Measurements from ENCODE around the gene FCRLA.
"Not testable (repeated sequence)": the region's sequence is repeated elsewhere in the genome, so short reads cannot be mapped to it uniquely, and the experiment has no call there.

FCRLA gene

DNA sequence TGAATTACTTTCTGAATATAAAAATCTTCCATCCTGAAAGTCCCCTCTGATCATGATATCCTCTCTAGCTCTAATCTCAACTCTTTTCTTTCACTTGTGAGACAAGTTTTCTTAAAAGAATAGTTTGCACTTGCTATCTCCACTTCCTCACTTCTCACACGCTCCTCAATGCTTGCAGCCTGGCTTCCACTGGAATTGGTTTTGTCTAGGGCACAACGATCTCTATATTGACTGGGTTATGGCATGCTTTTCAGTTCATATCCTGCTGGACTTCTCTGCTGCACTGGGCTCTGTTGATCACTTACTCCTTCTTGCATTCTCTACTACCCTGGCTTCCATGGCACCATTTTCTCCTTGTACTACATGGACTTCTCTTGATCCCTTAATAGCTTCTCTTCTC lies 474 bp downstream of the FCRLA start:
- DNase-seq: no peak

DNA sequence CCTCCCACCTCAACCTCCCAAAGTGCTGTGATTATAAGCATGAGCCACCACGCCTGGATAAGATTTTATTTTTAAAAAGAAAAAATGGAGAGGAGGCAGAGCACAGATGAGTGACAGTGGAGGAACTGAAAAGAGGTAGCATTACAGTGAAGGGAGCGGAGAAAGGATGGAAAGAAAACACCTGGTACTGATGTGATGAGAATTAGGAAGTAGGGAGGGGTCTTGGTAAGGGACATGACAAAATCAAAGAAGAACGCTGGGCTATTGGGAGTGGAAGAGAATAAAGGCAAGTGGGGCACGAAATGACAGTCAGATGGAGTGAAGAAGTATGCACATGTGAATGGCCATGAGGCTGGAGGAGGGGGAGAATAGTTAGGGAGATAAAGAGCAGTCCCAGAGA lies 2.3 kb downstream of the FCRLA start:
- no peak for DNase-seq

DNA sequence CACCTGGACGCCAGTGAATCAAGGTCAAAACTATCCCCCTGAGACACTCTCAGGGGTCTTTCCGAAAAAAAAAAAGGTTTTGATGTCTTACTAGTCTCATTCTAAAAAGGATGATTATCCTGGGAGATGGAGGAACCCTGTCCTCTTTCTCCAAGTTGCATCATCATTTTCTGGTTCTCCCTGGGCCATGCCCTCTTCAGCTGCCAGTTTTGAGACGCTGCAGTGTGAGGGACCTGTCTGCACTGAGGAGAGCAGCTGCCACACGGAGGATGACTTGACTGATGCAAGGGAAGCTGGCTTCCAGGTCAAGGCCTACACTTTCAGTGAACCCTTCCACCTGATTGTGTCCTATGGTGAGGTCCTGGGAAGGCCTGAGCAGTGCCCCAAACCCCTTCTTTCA lies 3.5 kb downstream of the FCRLA start:
- DNase-seq: no peak

DNA sequence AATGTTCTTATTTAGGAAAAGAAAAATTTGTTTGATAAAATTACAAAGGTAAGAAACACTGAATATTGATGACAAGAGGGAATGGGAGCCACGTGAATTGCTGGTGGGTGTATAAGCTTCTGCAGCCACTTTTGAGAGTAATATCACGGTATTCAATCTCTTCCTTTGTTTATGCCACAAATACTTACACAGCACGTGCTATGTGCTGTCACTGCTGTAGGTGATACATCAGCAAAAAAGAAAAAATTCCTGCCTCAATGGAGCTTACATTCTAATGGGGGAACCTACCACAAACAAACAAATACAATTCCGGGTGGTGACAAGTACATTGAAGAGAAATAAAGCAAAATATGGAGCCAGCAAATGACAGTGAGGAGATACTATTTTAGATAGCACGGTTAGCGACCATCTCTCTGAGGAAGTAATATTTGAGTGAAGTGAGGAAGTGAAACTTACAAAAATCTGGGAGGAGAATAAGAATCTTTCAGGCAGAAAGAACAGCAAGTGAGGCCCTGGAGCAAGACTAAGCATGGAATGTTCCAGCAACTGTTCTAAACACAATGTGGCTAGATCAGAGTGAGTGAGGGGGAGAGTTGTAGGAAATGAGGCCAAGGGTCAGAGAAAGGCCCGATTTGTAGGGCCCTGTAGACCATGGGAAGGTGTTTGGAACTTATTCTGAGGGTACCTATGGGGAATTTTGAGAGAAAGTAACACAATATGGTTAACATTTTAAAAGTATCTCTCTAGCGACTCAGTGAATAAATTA lies 11.7 kb downstream of the FCRLA start:
- DNase-seq: no peak

DNA sequence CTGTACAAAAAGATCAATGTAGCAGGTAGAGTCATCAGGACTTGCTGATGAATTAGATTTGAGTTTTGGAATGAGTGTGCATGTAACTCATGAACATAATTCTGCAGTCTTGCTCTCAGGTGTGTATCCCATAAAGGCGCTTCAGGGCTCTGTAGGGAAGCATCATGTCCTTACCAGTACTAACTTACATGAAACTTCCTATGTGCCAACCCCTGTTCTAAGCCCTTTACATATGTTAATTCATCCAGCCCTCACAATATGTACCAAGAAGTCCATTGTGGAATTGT lies 12.2 kb downstream of the FCRLA start:
- DNase-seq: no peak

DNA sequence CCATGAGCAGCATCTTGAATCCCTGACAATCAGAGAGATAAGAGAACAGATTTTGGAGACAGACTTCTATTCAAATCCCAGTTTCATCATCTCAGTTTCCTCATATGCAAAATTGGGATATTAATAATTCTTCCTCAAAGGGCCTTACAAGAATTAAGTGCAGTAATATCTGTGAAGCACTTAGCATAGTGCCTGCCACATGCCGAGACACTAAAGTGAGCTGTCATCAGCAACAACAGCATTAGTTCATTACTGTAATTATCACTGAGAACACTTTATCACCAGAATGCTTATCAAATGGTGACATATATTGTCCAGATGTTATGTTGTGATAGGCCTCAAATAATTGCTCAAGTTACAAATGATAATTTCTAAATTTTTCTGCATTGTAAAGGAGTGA lies 13.4 kb downstream of the FCRLA start:
- no peak for DNase-seq

DNA sequence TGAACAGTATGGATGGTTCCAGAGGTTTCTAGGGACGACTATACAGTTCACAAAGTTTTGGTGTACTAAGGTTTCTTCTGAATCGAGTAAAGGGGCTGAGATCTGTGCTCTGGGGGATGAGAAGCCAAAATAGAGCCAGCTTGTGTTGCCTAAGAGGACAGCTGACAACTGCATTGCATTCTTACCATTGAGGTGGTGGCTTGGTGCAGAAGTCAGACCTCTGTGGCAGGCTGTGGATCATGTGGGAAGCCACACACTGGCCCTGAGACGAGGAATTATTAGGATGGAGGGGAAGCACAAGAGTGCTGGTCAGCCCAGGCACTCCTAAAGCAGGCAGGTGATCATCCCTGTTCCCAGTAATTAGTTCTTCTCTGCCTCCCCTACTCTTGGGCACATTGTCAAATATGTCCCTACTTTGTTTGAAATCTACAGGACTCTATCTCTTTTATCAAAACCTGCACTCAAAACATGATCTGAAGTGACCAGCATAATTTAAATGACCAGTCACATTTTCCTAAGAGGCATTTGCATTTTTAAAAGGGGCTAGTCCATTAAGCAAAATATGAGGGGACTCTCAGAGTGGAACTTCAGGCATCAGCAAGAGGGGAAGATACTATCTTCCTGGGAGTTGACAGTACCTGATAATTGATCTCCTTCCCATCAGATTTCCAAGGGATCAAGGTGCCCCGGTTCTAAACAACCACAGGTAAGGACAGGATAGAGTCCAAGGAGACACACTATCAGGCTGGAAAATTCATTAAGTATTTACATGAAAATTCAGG lies 14.1 kb downstream of the FCRLA start, which contains the start of gene FCRLB:
FCRLB (plus strand) TSS at position 589 of the 782 bp plus-strand sequence. CDS start 1,129 bp downstream, outside the sequence.
- DNase-seq: no peak

DNA sequence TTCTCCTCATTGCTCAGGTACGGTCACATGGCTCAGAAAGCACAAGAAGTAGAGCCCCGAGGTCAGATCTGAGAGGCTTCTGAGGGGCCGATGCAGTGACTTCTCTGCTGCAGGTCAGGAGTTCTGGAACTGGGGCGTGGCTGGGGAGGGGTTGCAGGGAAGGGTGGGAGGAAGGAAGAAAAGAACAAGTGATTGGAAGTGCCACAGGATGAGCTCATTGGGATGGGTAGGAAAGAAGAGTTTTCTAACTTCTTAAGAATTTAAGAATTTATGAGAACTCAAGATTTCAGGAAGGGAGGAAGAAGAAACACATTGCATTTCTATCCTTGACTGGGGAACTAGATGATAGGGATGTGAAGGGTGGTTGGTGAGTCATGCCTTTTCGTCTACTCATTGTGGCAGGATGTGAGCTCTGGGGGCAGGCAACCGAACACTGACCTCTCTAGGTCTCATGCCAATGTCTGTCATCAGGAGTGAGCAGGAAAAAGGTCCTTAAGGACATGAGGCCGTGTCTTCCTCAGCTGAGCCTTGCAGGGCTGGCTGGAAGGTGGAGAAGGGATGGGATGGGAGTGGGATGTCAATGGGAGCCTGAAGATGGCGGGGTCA lies 14.8 kb downstream of the FCRLA start:
- DNase-seq: no peak

DNA sequence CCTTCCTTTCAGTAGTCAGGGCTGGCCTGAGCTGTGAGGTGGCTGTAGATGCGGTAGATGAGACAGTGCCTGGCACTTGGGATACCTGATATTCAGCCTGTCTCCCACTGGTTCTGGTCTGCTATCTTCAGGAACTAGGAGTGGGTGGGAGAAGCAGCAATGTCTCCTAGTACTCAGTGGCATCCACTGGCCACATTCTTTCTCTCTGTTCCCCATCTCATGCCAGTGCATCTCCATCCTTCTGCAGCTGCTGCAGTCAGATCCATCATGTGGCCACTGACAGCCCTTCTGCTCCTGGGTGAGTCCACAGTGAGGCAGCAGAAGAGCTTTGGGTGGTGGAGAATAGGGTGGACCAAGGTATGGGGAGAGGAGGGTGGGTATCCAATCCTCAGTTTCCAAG lies 15.4 kb downstream of the FCRLA start:
- no peak for DNase-seq

DNA sequence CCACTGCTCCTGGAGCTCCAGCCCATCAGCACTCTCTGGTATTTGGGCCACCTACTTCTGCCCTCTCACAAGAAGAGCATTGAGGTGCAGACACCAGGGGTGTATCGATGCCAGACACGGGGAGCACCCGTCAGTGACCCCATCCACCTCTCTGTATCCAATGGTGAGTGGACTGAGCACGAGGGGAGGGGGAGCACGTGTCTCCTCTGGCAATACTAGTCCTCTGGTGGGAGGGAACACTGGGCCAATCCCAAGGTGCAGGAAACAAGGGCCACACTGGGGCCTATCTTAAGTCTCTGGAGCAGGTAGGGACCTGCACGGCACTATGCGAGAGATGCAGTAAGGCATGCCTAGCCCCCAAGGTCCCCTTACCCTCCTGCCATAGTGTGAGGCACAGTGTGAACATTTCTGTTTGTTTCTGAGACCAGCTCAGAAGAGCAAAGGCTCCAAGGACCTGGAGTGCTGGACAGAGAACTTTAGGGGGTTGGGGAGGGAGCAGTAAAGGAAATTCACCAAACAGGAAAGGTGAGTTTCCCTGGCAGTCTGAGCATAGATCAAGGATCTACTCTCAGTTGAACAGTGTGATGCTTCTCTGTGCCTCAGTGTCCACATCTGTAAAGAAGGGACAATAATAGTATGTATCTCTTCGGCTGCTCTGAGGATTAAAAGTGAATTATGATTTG lies 16.6 kb downstream of the FCRLA start:
- DNase-seq: no peak

DNA sequence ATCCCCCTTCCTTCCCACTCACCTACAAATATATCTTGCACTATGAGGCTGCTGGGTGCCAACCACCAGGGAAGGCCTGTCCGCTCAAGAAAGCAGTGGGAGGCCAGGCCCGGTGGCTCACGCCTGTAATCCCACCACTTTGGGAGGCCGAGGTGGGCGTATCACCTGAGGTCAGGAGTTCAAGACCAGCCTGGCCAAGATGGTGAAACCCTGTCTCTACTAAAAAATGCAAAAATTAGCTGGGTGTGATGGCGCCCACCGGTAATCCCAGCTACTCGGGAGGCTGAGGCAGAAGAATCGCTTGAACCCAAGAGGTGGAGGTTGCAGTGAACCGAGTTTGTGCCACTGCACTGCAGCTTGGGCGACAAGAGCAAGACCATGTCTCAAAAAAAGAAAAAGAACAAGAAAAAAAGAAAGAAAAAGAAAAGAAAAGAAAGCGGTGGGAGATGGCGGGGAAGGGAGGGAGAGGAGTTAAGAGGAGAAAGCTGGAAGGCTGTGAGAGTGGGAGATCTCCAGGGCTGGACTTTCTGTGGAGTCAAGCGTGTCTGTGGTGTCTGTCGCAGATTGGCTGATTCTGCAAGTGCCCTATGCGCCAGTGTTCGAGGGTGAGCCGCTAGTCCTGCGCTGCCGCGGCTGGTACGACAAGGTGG lies 18.4 kb downstream of the FCRLA start:
- not testable (repeated sequence) for DNase-seq

DNA sequence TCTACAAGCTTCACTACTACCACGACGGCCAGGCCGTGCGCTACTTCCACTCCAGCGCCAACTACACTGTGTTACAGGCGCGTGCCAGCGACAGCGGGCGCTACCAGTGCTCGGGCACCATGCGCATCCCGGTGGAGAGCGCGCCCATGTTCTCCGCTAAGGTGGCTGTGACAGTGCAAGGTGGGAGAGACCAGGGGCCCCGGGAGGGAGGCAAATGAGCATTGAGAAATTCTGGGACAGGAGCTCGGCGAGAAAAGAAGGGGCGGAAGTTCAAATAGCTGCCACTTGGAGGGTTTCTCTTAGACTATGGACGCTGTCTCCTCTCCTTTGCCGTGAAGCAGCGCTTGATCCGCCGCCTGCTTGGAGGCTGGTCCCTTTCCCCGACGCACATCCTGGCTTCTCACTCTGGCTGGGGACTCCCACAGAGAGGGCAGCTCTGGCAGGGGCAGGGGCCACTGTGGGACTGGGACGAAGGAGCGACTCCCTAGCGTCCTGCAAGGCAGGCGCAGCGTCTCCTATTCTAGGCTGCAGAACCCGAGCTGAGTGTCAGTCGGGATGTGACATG lies 19.0 kb downstream of the FCRLA start:
- DNase-seq: peak; percentile 16 to 18

DNA sequence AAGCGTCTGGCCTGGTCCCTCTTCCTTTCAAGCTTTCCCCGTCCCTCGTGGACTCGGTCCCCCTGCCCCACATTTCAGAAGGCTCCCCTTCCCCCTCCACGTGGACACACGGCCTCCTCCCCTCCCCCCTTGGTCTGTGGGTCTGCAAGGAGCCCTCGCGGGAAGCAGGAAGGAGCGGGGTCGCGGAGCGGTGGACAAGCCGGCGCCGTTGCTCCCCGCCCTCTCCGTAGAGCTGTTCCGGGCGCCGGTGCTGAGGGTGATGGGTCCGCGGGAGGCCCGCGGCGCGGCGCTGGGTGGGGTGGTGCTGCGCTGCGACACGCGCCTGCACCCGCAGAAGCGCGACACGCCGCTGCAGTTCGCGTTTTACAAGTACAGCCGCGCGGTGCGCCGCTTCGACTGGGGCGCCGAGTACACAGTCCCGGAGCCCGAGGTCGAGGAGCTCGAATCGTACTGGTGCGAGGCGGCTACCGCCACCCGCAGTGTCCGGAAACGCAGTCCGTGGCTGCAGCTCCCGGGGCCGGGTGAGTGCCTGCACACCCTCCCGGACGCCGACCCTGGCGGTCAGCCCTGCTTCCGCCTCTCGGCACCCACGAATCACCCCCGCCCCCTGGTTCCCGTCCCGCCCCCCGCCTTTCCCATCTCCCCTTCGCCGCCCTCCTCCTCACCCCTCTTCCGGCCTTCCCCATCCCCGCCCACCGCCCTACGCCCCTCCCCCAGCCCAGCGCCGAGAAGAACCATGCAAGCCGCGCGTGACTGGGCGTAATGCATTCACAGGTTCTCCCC lies 19.6 kb downstream of the FCRLA start:
- peak; percentile 65 to 66 for DNase-seq

DNA sequence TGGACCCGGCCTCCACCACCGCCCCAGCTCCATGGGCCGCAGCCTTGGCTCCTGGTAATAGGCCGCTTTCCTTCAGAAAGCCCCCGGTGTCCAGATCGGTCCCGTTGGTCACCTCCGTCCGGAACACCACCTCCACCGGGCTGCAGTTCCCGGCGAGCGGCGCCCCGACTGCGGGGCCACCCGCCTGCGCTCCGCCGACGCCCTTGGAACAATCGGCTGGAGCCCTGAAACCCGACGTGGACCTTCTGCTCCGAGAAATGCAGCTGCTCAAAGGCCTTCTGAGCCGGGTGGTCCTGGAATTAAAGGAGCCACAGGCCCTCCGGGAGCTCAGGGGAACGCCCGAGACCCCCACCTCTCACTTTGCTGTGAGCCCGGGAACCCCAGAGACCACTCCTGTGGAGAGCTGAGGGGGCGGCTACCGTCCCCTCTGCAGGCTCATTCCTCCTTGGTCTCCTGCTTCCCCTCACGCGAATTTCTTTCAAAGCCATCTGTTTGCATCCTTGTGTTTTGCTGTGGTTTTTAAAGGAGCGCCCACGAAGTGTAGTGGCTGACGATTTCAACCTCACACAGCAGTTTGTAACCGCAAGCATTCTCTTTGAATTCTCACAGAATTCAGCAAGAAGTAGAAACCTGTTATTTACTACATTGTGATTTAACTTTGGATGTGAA lies 20.4 kb downstream of the FCRLA start:
- peak in 1 of 2 experiments; percentile 21 for DNase-seq

DNA sequence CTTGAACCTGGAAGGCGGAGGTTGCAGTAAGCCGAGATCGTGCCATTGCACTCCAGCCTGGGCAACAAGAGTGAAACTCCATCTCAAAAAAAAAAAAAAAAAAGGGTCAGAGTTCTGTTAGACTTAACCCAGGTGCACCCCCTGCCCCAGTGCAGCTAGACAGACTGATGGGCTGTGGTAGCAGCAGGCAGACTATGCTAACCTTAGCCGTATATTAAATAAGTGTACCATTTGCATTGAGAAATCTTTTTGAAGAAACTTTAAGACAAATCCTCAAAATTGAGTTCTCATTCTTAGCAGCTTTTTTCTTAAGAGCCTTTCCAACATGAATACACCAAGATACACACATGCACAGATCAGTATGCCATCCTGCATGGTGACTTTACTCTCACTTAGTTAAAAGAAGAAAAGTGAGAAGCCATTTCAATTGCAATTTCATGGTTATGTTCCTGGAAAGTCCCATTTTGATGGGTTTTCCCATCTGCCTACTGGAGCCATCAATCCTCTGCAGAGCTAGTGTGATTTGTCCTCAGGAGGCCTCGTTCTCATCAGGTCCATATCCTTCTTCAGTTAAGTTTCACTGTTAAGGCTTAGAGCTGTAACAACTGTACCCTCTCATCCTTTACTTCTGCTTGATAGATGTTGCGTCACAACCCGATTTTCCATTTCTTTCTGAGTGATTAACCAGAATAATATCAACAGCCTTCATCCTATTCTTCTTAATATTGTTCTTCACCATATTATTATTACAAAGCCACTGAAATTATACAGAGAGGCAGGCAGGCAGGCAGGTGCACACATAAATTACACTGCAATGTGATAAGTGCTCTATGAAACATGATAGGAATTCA lies 21.6 kb downstream of the FCRLA start:
- DNase-seq: no peak

DNA sequence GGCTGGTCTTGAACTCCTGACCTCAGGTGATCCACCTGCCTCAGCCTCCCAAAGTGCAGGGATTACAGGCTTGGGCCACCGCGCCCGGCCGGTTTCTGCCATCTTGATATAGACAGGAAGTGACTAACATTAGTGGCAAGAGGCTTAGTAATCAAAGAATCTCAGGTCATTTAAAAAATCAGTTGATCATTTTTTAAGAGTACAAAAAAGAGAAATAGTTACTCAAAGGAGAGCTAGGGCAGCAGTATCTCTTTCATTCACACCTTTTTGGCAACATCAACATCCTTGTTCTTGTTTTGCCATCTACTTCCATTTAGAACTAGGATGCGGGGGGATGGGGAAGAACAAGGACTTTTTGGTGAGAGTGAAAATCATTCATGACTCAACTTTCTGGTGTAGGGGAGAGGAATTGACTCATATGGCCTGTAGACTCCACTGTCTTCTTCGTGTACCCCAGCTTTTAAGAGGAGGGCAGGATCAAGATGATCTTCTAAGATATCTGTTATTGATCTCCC lies 23.1 kb downstream of the FCRLA start:
- DNase-seq: peak in 1 of 2 experiments; percentile 7

DNA sequence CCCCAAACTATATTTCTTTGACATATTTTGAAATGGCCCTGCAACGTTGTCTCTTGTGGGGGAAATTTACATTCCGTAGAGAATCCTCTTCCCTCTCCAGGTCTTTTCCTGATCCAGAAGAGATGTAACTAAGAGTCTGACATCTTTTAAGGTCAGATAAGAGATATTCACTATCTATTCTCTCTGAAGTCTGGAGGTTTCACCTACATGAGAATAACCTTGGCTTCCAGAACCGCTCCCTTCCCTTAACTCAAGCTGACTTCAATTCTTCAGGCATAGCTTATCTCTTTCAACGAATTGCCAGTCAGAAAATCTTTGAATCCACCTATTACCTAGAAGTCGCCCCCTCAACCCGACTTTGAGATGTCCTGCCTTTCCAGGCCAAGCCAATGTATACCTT lies 24.2 kb downstream of the FCRLA start:
- DNase-seq: no peak

DNA sequence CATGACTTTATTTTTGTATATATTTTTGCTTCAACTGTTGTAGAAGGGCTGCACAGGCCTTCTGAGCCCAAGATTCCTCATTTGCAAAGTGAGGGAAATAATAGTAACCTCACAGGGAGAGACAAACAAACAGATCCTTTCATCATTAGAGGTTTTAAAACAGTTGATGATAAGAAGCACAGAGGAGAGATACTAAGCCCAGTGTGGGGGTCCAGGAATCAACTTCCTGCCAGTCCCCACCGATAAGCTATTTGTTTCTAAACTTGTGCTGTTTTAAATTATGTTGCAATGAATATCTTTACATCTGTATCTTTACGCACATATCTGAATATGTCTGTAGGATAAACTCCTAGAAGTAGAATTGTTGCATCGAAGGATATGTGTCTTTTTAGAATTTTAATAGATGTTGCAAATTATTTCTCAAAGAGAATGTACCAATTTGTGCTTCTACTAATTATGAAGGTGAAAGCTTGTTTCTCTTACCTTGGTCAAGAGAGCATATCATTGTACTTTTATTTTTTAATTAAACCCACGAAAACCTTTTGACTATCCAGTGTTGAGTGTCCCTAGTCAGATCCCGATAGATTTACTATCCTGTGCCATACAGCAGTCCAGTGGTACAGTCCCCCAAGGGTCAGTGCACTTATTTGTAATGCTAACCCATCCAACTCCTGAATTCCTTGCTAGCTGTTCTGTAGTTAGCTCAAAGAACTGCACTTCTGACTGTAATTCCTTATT lies 25.1 kb downstream of the FCRLA start:
- DNase-seq: no peak

DNA sequence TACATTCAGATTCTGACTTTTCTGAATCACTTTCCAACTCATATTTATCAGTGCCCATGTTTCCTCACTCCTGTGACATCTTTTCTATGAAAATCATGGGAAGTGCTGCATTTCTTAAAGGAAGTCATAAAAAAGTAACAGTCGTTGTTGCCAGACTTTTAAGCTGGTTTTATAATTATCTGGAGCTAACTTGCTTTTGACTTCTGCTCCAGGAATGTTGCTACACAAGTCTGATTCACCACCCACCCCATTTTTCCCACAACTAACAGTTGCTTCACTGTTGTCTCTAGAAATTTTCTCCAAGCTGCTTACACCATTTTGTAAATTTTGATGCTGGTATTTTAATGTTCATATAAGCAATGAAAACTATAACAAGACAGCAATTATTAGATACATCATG lies 26.5 kb downstream of the FCRLA start:
- DNase-seq: no peak

Data from activated CD4-positive, alpha-beta T cell treated with anti-CD3 and anti-CD28 coated beads, Interleukin-2, amount 50 U/mL, for 4 hours (primary cell).